Calu3 (cell line): ENCODE measurements around the gene GGTA1. TPM values are rescaled to one million over a fixed set of nuclear protein-coding genes. Genes with fewer than 3 reads are reported as not detected.

Source experiments
- BruUV-seq: library from RNA; stranded (reverse); fragments of 400-500 nt; replicated peaks from 2 replicates; lab custom pipeline; 2021; lab: Mats Ljungman, UMichigan
- CTCF ChIA-PET: fragments of 300-600 bp; sonication (Branson Sonifier 250); formaldehyde crosslinking; loops from one replicate; lab custom pipeline; 2022; ENCODE audit warnings: antibody characterized with exemption; lab: Charles Lee
- DNase-seq: peaks from one replicate; pipeline ENCODE4 v3.0.0; 2022
- H3K27ac Mint-ChIP-seq: one replicate; pipeline ENCODE4 v1.8.0; 2022; ENCODE audit warnings: mixed read lengths; ENCODE audit not compliant: unreplicated experiment
- H3K27me3 Mint-ChIP-seq: one replicate; pipeline ENCODE4 v1.8.0; 2022; ENCODE audit warnings: mixed read lengths; ENCODE audit not compliant: unreplicated experiment
- H3K36me3 Mint-ChIP-seq: one replicate; pipeline ENCODE4 v1.8.0; 2022; ENCODE audit warnings: mild to moderate bottlenecking, moderate library complexity, mixed read lengths; ENCODE audit not compliant: insufficient read depth, unreplicated experiment
- H3K4me1 Mint-ChIP-seq: one replicate; pipeline ENCODE4 v1.8.0; 2022; ENCODE audit warnings: mild to moderate bottlenecking, low read depth, mixed read lengths; ENCODE audit not compliant: unreplicated experiment
- H3K4me3 Mint-ChIP-seq: one replicate; pipeline ENCODE4 v1.8.0; 2022; ENCODE audit warnings: mild to moderate bottlenecking, low read depth, moderate library complexity, mixed read lengths; ENCODE audit not compliant: unreplicated experiment
- H3K9me3 Mint-ChIP-seq: one replicate; pipeline ENCODE4 v1.8.0; 2022; ENCODE audit warnings: low read depth, mixed read lengths; ENCODE audit not compliant: unreplicated experiment
- intact Hi-C: fragments of 100-400 bp; cut with micrococcal nuclease; formaldehyde crosslinking; loops from one replicate; pipeline ENCODE4 v1.10.0; 2022; ENCODE audit not compliant: unreplicated experiment
- total RNA-seq: library from RNA; stranded (reverse); gene quantifications from 2 replicates; pipeline ENCODE4 v1.2.3, GENCODE V29; 2022
- TF ChIP-seq, protein P1 (sequence below): fragments of 200-600 bp; IDR thresholded peaks from one replicate; pipeline ENCODE4 v1.8.0; 2022; ENCODE audit warnings: antibody characterized with exemption; ENCODE audit not compliant: unreplicated experiment

GGTA1 gene
- total RNA-seq, 1 experiment from 2014 or later: not detected

DNA sequence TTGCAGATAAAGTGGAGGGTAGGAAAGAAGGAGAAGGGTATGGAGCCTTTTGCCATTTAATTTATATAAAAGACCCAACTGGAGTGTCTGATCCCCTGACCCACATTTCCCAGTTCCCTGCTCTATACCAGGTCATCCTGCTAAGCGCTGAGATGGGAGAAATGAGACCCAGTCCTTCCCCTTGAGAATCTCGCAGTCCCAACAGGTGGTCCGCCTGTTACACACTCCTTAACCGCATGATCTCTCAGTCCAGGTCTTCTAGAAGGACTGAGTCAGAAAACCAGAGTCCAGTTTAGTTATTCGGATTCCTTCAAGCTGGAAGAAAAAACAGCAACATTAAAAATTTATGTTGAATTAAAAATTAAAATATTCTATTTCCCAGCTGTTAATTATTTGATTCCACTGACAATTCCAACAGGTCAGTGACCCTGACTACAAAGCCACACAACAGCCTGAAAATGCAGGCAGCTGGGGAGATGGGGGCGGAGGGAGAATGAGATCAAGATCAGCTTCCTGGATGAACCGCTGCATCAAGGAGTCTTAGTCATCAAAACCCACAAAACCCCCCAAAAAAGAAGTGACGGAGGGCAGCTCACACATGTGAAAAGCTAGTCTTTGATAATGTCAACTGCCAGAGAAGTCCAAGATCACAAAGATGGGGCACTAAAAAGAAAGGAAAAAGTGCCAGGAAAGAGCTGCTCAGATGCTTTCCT is 44.0 kb downstream of the GGTA1 start:
- Mint-ChIP-seq H3K36me3 (no peaks in the 10 kb centered on the region), H3K4me1 (no peaks in the 10 kb centered on the region), H3K27ac (no peak overlapping the region), H3K4me3 (no peak overlapping the region), H3K27me3 (peaks cover 64% of the 10 kb centered on the region), H3K9me3 (no peaks in the 10 kb centered on the region)
- intact Hi-C loops: no loop called here
- no TSS peak for BruUV-seq
- DNase-seq: no peak
- TF ChIP-seq, protein P1, sequence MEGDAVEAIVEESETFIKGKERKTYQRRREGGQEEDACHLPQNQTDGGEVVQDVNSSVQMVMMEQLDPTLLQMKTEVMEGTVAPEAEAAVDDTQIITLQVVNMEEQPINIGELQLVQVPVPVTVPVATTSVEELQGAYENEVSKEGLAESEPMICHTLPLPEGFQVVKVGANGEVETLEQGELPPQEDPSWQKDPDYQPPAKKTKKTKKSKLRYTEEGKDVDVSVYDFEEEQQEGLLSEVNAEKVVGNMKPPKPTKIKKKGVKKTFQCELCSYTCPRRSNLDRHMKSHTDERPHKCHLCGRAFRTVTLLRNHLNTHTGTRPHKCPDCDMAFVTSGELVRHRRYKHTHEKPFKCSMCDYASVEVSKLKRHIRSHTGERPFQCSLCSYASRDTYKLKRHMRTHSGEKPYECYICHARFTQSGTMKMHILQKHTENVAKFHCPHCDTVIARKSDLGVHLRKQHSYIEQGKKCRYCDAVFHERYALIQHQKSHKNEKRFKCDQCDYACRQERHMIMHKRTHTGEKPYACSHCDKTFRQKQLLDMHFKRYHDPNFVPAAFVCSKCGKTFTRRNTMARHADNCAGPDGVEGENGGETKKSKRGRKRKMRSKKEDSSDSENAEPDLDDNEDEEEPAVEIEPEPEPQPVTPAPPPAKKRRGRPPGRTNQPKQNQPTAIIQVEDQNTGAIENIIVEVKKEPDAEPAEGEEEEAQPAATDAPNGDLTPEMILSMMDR: no peak
- CTCF ChIA-PET: no interaction called here

- BruUV-seq: no TSS peak
- H3K4me3 Mint-ChIP-seq: no peak overlapping the region
- no peaks in the 10 kb centered on the region for H3K36me3 Mint-ChIP-seq
- H3K9me3 Mint-ChIP-seq: no peaks in the 10 kb centered on the region
- peaks cover 58% of the 10 kb centered on the region for H3K27me3 Mint-ChIP-seq
- TF ChIP-seq, protein P1: no peak
- CTCF ChIA-PET: no interaction called here
- no peaks in the 10 kb centered on the region for H3K4me1 Mint-ChIP-seq
- no peak for DNase-seq
- H3K27ac Mint-ChIP-seq: no peak overlapping the region
- intact Hi-C loops: no loop called here
Measured at GRCh38 chr9:121454972-121455371, 44.7 kb downstream of the GGTA1 start.

DNA sequence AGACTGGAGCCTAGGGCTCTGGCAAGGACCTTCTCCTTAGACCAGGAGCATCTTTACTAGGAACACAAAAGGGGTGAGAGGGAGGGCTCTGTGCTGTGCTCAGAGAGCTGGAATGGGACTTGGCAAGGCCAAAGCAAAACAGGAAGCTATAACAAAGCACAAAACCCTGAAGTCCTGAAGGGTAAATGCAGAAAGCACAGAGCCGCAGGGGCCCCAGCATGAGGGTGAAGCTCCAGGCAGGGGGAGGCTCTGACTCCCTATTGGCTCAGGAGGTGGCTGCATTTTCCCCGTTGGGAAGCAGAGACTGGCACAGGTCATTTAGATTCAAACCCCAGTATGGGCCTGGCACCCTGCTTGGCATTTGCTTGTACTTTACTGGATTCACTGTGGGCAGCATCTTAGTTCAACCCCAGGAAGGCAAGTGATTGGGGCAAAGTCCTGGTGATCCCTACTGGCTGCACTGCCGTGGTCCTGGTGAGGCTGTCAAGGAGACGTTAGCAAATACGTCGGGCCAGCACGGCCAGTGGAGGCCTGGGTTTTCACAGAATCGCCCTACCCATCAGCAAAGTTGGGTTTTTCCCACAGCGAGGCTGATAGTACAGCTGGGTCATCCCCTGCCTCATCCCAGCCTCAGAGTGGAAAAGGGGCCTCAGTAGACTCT is 46.3 kb downstream of the GGTA1 start:
- TF ChIP-seq, protein P1: no peak
- no peak overlapping the region for H3K27ac Mint-ChIP-seq
- intact Hi-C loops: no loop called here
- H3K4me1 Mint-ChIP-seq: no peaks in the 10 kb centered on the region
- DNase-seq: no peak
- no peaks in the 10 kb centered on the region for H3K9me3 Mint-ChIP-seq
- BruUV-seq: no TSS peak
- no peaks in the 10 kb centered on the region for H3K36me3 Mint-ChIP-seq
- H3K27me3 Mint-ChIP-seq: peaks cover 53% of the 10 kb centered on the region
- CTCF ChIA-PET: interaction anchor here (0.6 kb wide), 1 partner anchor 166 kb away, joined by 4 read pairs; no protein-coding TSS in a partner anchor
- no peak overlapping the region for H3K4me3 Mint-ChIP-seq

DNA sequence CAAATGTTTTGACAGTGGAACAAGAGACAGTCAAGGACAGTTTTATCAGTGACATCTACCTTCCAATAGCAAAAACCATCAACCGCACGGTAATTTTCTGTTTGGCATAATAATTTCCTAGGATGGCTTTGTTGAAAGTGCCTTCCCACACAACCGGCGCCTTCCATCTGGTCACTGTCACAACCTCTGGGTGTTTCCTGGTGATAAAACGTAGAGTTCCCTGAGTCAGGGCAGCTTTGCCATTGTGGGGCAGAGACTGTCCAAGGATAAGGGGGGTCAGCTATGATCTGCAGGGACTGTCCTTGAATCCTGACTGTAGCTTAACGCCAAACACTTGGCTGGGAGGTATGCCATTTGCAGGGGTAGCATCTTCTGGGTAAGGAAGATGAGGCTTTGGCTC is 47.6 kb downstream of the GGTA1 start:
- no peaks in the 10 kb centered on the region for H3K4me1 Mint-ChIP-seq
- H3K36me3 Mint-ChIP-seq: no peaks in the 10 kb centered on the region
- intact Hi-C loops: no loop called here
- no peak for DNase-seq
- TF ChIP-seq, protein P1: no peak
- no peak overlapping the region for H3K4me3 Mint-ChIP-seq
- CTCF ChIA-PET: no interaction called here
- peaks cover 57% of the 10 kb centered on the region for H3K27me3 Mint-ChIP-seq
- no TSS peak for BruUV-seq
- H3K27ac Mint-ChIP-seq: no peak overlapping the region
- H3K9me3 Mint-ChIP-seq: no peaks in the 10 kb centered on the region
